HG03095 (cell line): Measurements from ENCODE around the gene UST.

ENCODE experiments used
- ATAC-seq: cut with Tn5 transposase; IDR thresholded peaks from one replicate; pipeline ENCODE4 v1.9.1; 2021; ENCODE audit warnings: moderate library complexity; ENCODE audit not compliant: unreplicated experiment

UST gene

DNA sequence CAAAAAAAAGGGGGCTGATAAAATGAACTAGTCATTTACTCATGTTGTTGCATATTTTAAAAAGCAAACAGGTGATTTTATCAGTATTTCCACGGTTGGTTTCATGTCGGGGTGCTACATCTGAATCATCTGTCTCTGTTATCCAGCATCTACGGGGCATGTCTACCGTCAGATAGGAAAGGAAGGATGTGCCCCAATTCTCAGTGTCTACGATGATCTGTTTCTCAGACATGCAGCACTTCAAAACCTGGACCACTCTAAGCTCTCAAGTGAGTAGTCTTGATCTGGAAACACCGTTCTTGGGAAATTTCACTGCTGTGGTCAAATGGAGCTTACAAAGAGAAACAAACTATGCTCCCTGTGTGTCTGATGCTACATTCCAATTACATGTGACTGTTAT, 330.4 kb downstream of the UST start:
- no peak for ATAC-seq

- no peak for ATAC-seq
Measured at GRCh38 chr6:149078211-149078782, 331.5 kb downstream of the UST start.

DNA sequence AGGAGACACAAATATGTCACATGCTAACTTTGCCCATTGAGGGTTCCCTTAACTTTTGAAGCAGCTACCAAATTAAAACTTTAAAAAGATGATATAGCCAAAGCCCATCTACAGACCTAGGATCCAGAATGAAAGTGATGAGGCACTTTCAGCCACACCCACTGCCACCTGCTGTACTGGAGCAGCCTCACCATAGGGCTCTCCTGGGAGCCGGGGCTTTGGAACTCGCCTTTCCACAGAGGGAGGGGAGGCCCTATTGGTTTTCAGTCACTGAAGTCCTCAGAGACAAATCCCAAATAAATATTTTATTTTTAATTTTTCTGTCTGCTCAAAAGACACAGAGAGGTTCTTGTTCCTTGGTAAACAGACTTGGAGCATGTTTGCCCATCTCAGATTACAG, 332.6 kb downstream of the UST start:
- ATAC-seq, result no peak

- ATAC-seq, result no peak
Measured at GRCh38 chr6:149079911-149080491, 333.2 kb downstream of the UST start.

- no peak for ATAC-seq
Measured at GRCh38 chr6:149080511-149080910, 333.7 kb downstream of the UST start.

- no peak for ATAC-seq
Measured at GRCh38 chr6:149081281-149081680, 334.5 kb downstream of the UST start.

GRCh38 chr6:149082320-149082719, 335.5 kb downstream of the UST start:
- ATAC-seq, result no peak

- no peak for ATAC-seq
Measured at GRCh38 chr6:149084026-149084425, 337.2 kb downstream of the UST start.

DNA sequence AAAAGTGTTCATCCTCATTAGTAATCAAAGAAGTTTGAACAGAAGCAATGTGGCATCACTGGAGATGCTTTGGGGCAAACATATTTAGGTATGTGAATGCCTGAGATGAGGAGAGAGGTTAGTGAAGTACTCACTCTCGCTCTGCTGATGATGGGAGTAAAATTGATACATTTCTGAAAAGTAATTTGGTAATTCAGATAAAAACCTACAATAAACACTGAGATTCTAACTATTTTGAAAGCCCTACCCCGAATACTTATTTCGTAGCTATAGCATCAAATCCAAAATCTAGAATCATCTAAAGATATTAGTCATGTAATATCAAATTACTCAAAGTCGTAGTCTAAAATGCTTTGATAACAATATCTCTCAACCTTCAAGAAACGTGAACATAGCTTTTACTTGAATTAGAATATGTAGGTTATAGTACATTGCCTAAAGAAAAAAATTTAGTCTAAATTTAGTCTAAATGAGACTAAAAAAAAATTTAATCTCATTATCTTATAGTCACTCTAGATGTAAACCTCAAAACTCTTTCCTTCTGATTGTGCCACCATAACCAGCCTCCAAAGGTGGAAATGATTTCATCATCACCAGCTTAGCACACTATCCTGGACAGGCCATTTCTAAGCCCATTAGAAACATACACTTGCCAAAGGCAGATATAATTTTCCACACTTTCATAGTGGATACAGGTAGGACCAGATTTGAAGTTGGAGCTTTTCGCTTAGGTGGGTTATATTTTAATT, 338.2 kb downstream of the UST start:
- ATAC-seq, result no peak

GRCh38 chr6:149085557-149085938, 338.7 kb downstream of the UST start:
- no peak for ATAC-seq

GRCh38 chr6:149086363-149086762, 339.5 kb downstream of the UST start:
- no peak for ATAC-seq

- no peak for ATAC-seq
Measured at GRCh38 chr6:149087898-149088297, 341.1 kb downstream of the UST start.

- no peak for ATAC-seq
Measured at GRCh38 chr6:149088361-149088760, 341.5 kb downstream of the UST start.

GRCh38 chr6:149089510-149089909, 342.7 kb downstream of the UST start:
- ATAC-seq, result no peak

- ATAC-seq, result no peak
Measured at GRCh38 chr6:149090937-149091336, 344.1 kb downstream of the UST start.

- no peak for ATAC-seq
Measured at GRCh38 chr6:149093643-149094042, 346.8 kb downstream of the UST start.

GRCh38 chr6:149094156-149094555, 347.3 kb downstream of the UST start:
- no peak for ATAC-seq

DNA sequence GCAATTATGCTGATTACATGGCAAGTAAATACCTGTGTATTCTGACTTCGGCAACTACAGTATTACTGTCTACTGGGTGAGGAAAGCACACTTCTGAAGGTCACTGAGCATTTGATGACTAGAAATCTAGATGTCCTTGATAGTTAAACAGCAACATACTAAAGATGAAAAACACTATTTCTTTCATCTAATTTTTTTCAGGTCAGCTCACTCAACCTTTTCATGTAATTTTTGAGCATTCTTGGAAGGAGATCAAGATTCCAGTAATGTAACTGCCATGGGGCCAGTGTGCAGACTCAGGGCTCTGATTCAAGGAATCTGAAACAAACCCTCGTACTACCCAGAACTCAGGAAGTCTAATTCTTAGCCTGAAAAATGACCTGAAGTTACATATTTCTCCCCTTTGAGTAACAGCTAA, 348.1 kb downstream of the UST start:
- ATAC-seq, result no peak

- no peak for ATAC-seq
Measured at GRCh38 chr6:149095842-149096241, 349.0 kb downstream of the UST start.

- no peak for ATAC-seq
Measured at GRCh38 chr6:149097794-149098193, 351.0 kb downstream of the UST start.

- no peak for ATAC-seq
Measured at GRCh38 chr6:149098700-149099276, 352.0 kb downstream of the UST start.

DNA sequence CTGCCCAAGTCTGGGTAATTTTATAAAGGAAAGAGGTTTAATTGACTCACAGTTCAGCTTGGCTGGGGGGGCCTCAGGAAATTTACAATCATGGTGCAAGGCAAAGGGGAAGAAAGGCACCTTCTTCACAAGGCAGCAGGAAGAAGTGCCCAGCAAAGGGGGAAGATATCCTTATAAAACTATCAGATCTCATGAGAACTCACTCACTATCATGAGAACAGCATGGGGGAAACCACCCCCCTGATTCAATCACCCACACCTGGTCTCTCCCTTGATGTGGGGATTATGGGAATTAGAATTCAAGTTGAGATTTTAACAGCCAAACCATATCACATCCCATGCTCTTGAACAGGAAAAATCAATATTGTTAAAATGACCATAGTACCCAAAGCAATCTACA, 355.5 kb downstream of the UST start:
- ATAC-seq, result no peak
